ENCODE results near the gene OBSCN. TPM values are rescaled to one million over a fixed set of nuclear protein-coding genes. Genes with fewer than 3 reads are reported as not detected.

OBSCN gene
- total RNA-seq, 2 donors from 2014 or later, result 14.5 to 34.9 TPM

DNA sequence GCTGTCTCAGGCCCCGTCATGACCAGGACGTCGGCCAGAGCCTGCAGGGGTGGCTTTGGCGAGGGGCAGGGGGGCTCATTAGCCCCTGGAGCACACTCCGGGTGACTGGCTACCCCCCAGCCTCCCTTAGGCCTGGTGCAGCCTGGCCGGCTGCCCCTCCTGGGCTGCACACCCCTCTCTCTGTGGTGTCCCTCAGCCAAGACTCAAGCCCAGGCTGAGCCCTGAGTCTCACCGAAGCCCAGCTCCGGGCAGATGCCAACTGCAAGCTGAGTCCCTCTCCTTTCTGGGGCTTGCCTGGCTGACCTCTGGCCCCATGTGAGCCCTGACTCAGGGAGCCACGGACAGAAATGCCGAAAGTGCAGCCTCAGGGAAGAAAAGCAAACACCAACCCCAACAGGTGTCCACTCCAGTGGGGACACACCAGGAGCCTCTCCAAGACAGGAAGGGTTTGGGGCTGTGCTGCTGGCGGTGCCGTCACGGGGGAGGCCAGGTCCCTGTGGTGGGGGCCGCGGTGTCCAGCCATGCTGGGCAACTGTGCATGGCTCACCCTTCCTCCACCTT, 47.6 kb upstream of the OBSCN start:
- Histone ChIP-seq H3K27ac (no peak overlapping the region), H3K4me1 (peaks cover 20% of the 10 kb centered on the region), H3K27me3 (no peaks in the 10 kb centered on the region), H3K36me3 (replicated peaks in 1 of 2; ENCODE audit: insufficient read depth in 1 of 2, low read depth in 2 of 2) (no peaks in the 10 kb centered on the region), H3K9me3 (no peaks in the 10 kb centered on the region), H3K4me3 (no peak overlapping the region)
- ATAC-seq (no peak), DNase-seq (no peak)
- TF ChIP-seq POLR2A (IDR thresholded peaks at IDR 0.05), result no peak
- TF ChIP-seq, protein P1, sequence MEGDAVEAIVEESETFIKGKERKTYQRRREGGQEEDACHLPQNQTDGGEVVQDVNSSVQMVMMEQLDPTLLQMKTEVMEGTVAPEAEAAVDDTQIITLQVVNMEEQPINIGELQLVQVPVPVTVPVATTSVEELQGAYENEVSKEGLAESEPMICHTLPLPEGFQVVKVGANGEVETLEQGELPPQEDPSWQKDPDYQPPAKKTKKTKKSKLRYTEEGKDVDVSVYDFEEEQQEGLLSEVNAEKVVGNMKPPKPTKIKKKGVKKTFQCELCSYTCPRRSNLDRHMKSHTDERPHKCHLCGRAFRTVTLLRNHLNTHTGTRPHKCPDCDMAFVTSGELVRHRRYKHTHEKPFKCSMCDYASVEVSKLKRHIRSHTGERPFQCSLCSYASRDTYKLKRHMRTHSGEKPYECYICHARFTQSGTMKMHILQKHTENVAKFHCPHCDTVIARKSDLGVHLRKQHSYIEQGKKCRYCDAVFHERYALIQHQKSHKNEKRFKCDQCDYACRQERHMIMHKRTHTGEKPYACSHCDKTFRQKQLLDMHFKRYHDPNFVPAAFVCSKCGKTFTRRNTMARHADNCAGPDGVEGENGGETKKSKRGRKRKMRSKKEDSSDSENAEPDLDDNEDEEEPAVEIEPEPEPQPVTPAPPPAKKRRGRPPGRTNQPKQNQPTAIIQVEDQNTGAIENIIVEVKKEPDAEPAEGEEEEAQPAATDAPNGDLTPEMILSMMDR (IDR thresholded peaks at IDR 0.05), result no peak
- WGBS, 2 donors, result 56 to 60% methylated on average over 3 to 13 of the region's 15 CpGs
- intact Hi-C loops (cut with DNase I), result no loop called here

DNA sequence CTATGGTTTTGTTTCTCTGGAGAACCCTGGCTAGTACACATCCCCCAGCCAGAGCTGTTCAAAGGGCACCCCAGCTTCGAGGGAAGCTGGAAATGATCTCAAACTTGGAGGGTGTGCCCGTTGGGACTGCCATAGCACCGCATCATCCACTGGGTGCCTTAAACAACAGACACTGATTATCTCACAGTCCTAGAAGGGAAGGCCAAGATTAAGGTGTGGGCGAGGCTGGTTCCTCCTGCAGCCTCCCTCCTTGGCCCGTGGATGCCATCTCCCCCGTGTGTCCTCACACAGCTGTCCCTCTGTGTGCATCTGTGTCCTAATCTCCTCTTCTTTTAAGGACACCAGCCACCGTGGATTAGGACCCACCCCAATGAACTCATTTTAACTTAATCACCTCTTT, 46.5 kb upstream of the OBSCN start:
- 21 to 30% methylated on average over 6 to 7 of the region's 7 CpGs for WGBS, 2 donors
- TF ChIP-seq, protein P1 (IDR thresholded peaks at IDR 0.05), result no peak
- TF ChIP-seq POLR2A (IDR thresholded peaks at IDR 0.05), result no peak
- no peak overlapping the region for H3K4me3 ChIP-seq
- no peak overlapping the region for H3K27ac ChIP-seq
- H3K27me3 ChIP-seq, result no peaks in the 10 kb centered on the region
- ATAC-seq (no peak), DNase-seq (no peak)
- no peaks in the 10 kb centered on the region for H3K36me3 ChIP-seq (replicated peaks in 1 of 2; ENCODE audit: insufficient read depth in 1 of 2, low read depth in 2 of 2)
- intact Hi-C loops (cut with DNase I), result no loop called here
- peaks cover 22% of the 10 kb centered on the region for H3K4me1 ChIP-seq
- H3K9me3 ChIP-seq, result no peaks in the 10 kb centered on the region

DNA sequence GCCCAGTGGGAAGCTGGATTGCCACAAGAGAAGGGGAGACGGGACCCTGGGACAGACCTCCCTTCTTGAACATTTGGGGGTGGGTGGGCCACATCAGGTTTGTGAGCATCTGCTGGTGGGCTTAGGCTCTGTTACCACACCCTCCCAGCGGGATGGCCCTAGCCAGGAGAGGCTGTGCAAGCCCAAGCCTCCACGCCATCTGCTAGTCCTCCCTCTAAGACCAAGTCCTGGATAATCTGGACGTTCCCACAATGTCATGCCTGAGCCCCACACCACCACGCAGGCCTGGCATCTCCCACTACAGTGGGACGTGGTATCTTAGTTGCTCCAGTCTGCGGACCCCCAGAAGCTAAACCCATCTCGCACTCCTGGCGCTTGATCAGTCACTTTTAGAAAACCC, 46.0 kb upstream of the OBSCN start:
- intact Hi-C loops (cut with DNase I), result no loop called here
- H3K27me3 ChIP-seq, result no peaks in the 10 kb centered on the region
- H3K36me3 ChIP-seq (replicated peaks in 1 of 2; ENCODE audit: insufficient read depth in 1 of 2, low read depth in 2 of 2), result no peaks in the 10 kb centered on the region
- WGBS, 2 donors, result 33 to 58% methylated on average over 2 to 9 of the region's 9 CpGs
- H3K4me1 ChIP-seq, result peaks cover 27% of the 10 kb centered on the region
- TF ChIP-seq, protein P1 (IDR thresholded peaks at IDR 0.05), result no peak
- no peak for TF ChIP-seq POLR2A (IDR thresholded peaks at IDR 0.05)
- ATAC-seq (no peak), DNase-seq (no peak)
- H3K4me3 ChIP-seq, result no peak overlapping the region
- no peaks in the 10 kb centered on the region for H3K9me3 ChIP-seq
- peak overlapping the region in 1 of 4 donors; percentile 29 for H3K27ac ChIP-seq

DNA sequence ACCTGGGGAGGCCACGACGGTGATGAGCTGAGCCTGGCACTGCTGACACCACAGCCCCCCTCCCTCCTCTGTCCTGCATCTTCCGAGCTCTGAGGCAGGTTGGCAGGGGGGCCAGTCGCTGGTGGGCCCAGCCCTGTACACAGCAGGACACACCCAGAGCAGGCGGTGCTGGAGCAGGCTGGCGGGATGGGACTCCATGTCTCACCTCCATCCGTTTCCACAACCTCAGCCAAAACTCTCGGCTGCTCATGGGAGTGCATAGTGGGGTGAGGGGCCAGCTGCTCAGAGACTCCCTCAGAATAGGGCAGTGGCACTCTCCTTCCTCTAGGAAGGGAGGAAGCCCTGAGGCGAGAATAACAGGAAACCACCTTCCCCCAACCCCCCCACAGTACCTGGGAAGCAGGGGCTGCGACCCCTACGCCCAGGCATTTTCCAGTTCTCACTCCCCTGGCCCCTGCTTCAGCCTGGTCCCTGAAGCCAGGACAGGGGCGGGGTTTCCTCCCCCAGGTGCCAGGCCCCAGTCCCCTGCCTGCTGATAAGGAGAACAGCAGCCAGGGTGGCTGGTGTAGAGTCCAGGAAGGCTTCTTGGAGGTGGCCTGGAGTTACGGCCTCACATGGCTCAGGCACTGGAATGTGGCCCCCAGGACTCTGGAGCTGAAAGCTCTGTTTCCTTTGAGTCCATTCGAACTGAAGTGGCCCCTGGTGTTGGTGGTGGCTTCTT, 45.4 kb upstream of the OBSCN start:
- intact Hi-C loops (cut with DNase I), result no loop called here
- DNase-seq, result peak in 1 of 4 donors; percentile 24
- H3K27me3 ChIP-seq, result no peaks in the 10 kb centered on the region
- peaks cover 28% of the 10 kb centered on the region for H3K4me1 ChIP-seq
- H3K36me3 ChIP-seq (replicated peaks in 1 of 2; ENCODE audit: insufficient read depth in 1 of 2, low read depth in 2 of 2), result no peaks in the 10 kb centered on the region
- no peak for ATAC-seq
- no peak overlapping the region for H3K4me3 ChIP-seq
- H3K9me3 ChIP-seq, result no peaks in the 10 kb centered on the region
- WGBS, 2 donors, result 19% methylated on average over 5 to 14 of the region's 14 CpGs
- TF ChIP-seq, protein P1 (IDR thresholded peaks at IDR 0.05), result peak in 1 of 7 experiments; percentile 3
- TF ChIP-seq POLR2A (IDR thresholded peaks at IDR 0.05), result no peak
- H3K27ac ChIP-seq, result peak overlapping the region in 3 of 4 donors; percentile 38 to 70 (median 46)
